Motor neuron (in vitro differentiated cells): ENCODE measurements around the gene METTL25. TPM values are rescaled to one million over a fixed set of nuclear protein-coding genes. Genes with fewer than 3 reads are reported as not detected.

Source experiments
- ATAC-seq, 8 experiments: fragments of 200-7000 bp; cut with Tn5 transposase; replicated peaks in 6 of 8; 2 replicates each; pipeline ENCODE4 v1.8.0; 2021; ENCODE audit warnings: mild to moderate bottlenecking in 8 of 8, moderate library complexity in 8 of 8
- H3K27ac ChIP-seq, 2 donors: fragments of 250-450 bp; sonication (Bioruptor Pico); 2 replicates each; pipeline ENCODE4 v1.9.0; 2021; ENCODE audit warnings: antibody characterized with exemption in 2 of 2, mild to moderate bottlenecking in 2 of 2, moderate library complexity in 1 of 2
- H3K4me1 ChIP-seq, 2 donors: fragments of 250-450 bp; sonication (Bioruptor Pico); replicated peaks in 1 of 2; 2 replicates each; pipeline ENCODE4 v1.6.1; 2021; ENCODE audit warnings: antibody characterized with exemption in 2 of 2, mild to moderate bottlenecking in 2 of 2, moderate library complexity in 1 of 2
- H3K4me3 ChIP-seq, 5 donors: fragments of 250-450 bp; sonication (Bioruptor Pico); 2 replicates each; pipeline ENCODE4 v1.9.0; 2021; ENCODE audit warnings: antibody characterized with exemption in 5 of 5, mild to moderate bottlenecking in 5 of 5, moderate library complexity in 4 of 5
- WGBS, 10 experiments: fragments of 450-650 bp; shearing (Covaris generic); methylation state at CpG; one replicate each; pipeline ENCODE4 v1.0.0; 2022; 5-methylcytosine and 5-hydroxymethylcytosine counted together
- in situ Hi-C, 9 experiments: fragments of 400-800 bp; cut with MboI; loops; one replicate each; pipeline ENCODE4 v1.15.0; 2021; ENCODE audit warnings: low sequenced_read_pairs in 9 of 9, low pct_unique_long_range_greater_than_20kb in 2 of 9; ENCODE audit not compliant: unreplicated experiment in 9 of 9
- total RNA-seq, 8 experiments: library from RNA; unstranded; fragments of 300-600 nt; gene quantifications; 2 replicates each; pipeline versions ENCODE4 v1.2.3 to v1.2.4, GENCODE V29; 2022

The METTL25 gene
- total RNA-seq, 8 experiments from 2014 or later: 2.8 to 13.2 (median 5.9) TPM

- in situ Hi-C loops: no loop called here
These were observed 128.4 kb downstream of the METTL25 start for GRCh38 chr12:82486524-82487235.

GRCh38 chr12:82504409-82504808 lies 146.1 kb downstream of the METTL25 start:
- 0 to 100% (median 67%) methylated on average over 2 to 4 of the region's 4 CpGs for WGBS, 10 experiments
- ATAC-seq: peak in 3 of 8 experiments; percentile 51 to 95 (median 84)
- H3K27ac ChIP-seq: no peak overlapping the region
- H3K4me3 ChIP-seq: no peak overlapping the region
- in situ Hi-C loops: loop anchor here in 1 of 9 experiments (25.0 kb wide), 1 partner anchor 117 kb away; no protein-coding TSS in a partner anchor
- peaks cover 0 to 8% of the 10 kb centered on the region in 2 donors for H3K4me1 ChIP-seq

More at GRCh38 chr12:82486524-82487235, 128.4 kb downstream of the METTL25 start:
- 22 to 100% (median 76%) methylated on average over 1 to 2 of the region's 2 CpGs for WGBS, 10 experiments
- no peak for ATAC-seq
- Histone ChIP-seq H3K4me3 (no peak overlapping the region), H3K4me1 (no peaks in the 10 kb centered on the region), H3K27ac (no peak overlapping the region)

DNA sequence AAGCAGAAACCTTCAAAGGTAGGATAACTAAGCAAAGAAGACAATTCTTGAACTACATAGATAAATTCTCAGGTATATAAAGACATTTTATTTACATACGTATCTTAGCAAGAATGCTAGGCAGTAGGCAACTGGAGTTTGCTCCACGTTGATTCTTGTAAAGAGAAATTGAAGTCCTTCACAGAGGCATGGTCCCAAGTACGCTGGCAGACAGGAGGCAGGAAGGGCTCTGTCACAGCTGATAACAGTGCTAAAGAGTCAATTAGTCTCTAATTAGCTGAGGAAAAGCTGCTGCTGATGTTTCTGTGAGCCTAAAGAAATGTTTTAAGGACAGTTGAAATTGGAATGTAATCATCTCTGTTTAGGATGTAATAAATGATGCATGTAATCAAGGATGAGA lies 146.8 kb downstream of the METTL25 start:
- Histone ChIP-seq H3K4me1 (peaks cover 0 to 8% of the 10 kb centered on the region in 2 donors), H3K27ac (no peak overlapping the region), H3K4me3 (no peak overlapping the region)
- ATAC-seq: no peak
- WGBS, 10 experiments: 70 to 85% (median 72%) methylated on average over 1 to 3 of the region's 3 CpGs; no CpG with 5 or more reads in 4 of the 10 experiments
- in situ Hi-C loops: loop anchor here in 1 of 9 experiments (25.0 kb wide), 1 partner anchor 118 kb away; no protein-coding TSS in a partner anchor

- ATAC-seq: no peak
- H3K27ac ChIP-seq: no peak overlapping the region
- no peak overlapping the region for H3K4me3 ChIP-seq
- 40 to 100% (median 73%) methylated on average over 1 to 2 of the region's 2 CpGs; no CpG with 5 or more reads in 2 of the 10 experiments for WGBS, 10 experiments
- peaks cover 0 to 12% of the 10 kb centered on the region in 2 donors for H3K4me1 ChIP-seq
- in situ Hi-C loops: loop anchor here in 1 of 9 experiments (25.0 kb wide), 1 partner anchor 120 kb away; no protein-coding TSS in a partner anchor
These were observed 149.4 kb downstream of the METTL25 start for GRCh38 chr12:82507686-82508085.

DNA sequence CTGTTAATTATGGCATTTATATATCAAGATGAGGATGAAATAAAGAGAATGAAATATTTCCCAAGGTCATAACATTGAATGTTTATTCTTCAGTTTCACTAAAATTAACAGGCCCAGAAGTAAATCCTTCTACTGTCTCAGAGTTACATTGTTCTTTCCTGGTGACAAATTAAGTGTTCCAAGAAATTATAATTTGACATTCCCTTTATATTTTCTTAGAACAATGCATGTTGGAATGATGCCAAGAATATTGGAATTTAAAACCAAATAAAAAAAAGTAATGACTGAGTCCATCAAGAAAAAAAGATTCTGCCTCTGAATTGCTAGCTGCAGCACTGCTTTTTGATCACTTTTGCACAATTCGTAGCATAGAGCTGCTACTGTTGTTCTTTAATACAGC lies 152.1 kb downstream of the METTL25 start:
- Histone ChIP-seq H3K4me3 (no peak overlapping the region), H3K4me1 (peaks cover 0 to 4% of the 10 kb centered on the region in 2 donors), H3K27ac (no peak overlapping the region)
- peak in 2 of 8 experiments; percentile 22 to 26 for ATAC-seq
- in situ Hi-C loops: loop anchor here in 1 of 9 experiments (25.0 kb wide), 1 partner anchor 123 kb away; no protein-coding TSS in a partner anchor
- WGBS, 10 experiments: 57 to 100% (median 77%) methylated on average over 1 of the region's 1 CpG; no CpG with 5 or more reads in 2 of the 10 experiments

- WGBS, 10 experiments: 0 to 100% (median 82%) methylated on average over 1 of the region's 1 CpG; no CpG with 5 or more reads in 1 of the 10 experiments
- peak in 3 of 8 experiments; percentile 63 to 80 (median 70) for ATAC-seq
- in situ Hi-C loops: loop anchor here in 1 of 9 experiments (25.0 kb wide), 1 partner anchor 128 kb away; no protein-coding TSS in a partner anchor
- H3K4me3 ChIP-seq: no peak overlapping the region
- peaks cover 0 to 4% of the 10 kb centered on the region in 2 donors for H3K4me1 ChIP-seq
- no peak overlapping the region for H3K27ac ChIP-seq
These were observed 156.6 kb downstream of the METTL25 start for GRCh38 chr12:82514880-82515279.

DNA sequence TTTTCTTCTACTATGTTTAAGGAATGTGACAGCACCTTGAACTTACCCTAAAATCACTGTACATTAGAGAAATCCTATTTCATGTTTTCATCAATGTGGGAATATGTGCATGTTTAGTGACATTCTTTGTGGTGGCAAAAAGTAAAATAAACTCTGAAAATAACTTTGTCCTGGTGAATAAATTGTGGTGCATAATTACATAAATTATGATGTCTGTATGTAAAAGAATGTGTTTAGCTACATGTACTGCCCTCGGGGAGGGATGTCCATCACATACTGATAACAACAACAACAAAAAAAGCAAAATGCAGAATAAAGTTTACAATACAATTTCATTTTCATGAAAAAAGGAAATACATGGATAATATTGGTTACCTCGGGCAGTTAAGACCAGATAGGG lies 157.3 kb downstream of the METTL25 start:
- no peaks in the 10 kb centered on the region for H3K4me1 ChIP-seq
- in situ Hi-C loops: loop anchor here in 1 of 9 experiments (25.0 kb wide), 1 partner anchor 128 kb away; no protein-coding TSS in a partner anchor
- H3K4me3 ChIP-seq: no peak overlapping the region
- peak in 3 of 8 experiments; percentile 42 to 68 (median 56) for ATAC-seq
- no peak overlapping the region for H3K27ac ChIP-seq
- 0 to 90% (median 79%) methylated on average over 1 to 2 of the region's 2 CpGs for WGBS, 10 experiments

GRCh38 chr12:82517027-82517426 lies 158.7 kb downstream of the METTL25 start:
- ATAC-seq: peak in 1 of 8 experiments; percentile 14
- H3K4me1 ChIP-seq: no peaks in the 10 kb centered on the region

DNA sequence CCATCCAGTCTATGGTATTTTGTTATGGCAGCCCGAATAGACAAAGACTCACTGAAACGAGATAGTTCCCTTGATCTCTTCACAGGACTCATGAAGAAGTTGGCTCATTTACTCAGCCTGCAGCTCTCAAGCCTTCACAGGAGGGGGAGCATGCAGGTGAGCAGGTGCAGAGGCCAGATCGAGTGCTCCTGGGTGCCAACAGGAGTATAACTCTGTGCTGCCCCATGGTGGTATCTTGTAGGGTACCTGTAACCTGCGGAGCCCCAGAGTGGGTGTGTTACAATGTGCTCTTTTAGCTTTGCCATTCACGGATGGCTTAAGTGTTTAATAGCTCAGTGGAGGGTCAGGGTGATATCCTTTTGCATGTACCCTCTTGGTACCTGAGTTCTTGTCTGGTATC lies 159.5 kb downstream of the METTL25 start:
- WGBS, 10 experiments: 58 to 100% (median 80%) methylated on average over 1 to 5 of the region's 5 CpGs; no CpG with 5 or more reads in 3 of the 10 experiments
- ATAC-seq: no peak
- in situ Hi-C loops: loop anchor here in 1 of 9 experiments (25.0 kb wide), 1 partner anchor 131 kb away; no protein-coding TSS in a partner anchor
- no peak overlapping the region for H3K27ac ChIP-seq
- no peak overlapping the region for H3K4me3 ChIP-seq
- no peaks in the 10 kb centered on the region for H3K4me1 ChIP-seq

More at GRCh38 chr12:82517027-82517426, 158.7 kb downstream of the METTL25 start:
- in situ Hi-C loops: loop anchor here in 1 of 9 experiments (25.0 kb wide), 1 partner anchor 130 kb away; no protein-coding TSS in a partner anchor
- no peak overlapping the region for H3K27ac ChIP-seq
- no peak overlapping the region for H3K4me3 ChIP-seq

- H3K27ac ChIP-seq: no peak overlapping the region
- peaks cover 3 to 6% of the 10 kb centered on the region in 2 donors for H3K4me1 ChIP-seq
- no peak for ATAC-seq
- no peak overlapping the region for H3K4me3 ChIP-seq
- in situ Hi-C loops: loop anchor here in 1 of 9 experiments (25.0 kb wide), 1 partner anchor 132 kb away; no protein-coding TSS in a partner anchor
These were observed 161.2 kb downstream of the METTL25 start for GRCh38 chr12:82519510-82519909.

DNA sequence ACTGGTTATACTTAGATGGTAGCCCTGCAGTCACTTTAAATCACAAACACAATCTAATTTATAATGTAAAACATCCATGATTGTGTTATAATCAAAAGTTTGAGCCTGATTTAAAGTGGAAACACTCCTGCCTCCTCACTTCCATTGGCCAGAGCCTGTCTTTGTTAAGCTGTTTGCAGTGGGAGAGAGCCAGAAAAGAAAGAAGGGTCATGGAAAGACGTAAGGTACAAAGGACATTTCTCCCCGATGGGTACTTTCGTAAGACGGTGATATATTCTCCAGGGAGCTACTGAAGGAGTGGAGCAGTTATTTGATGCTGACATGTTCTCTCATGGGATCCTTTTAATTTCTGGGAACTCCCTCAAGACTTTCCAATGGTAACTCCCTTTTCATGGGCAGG lies 164.0 kb downstream of the METTL25 start:
- H3K27ac ChIP-seq: no peak overlapping the region
- H3K4me1 ChIP-seq: peaks cover 7 to 10% of the 10 kb centered on the region in 2 donors
- ATAC-seq: no peak
- 77 to 100% (median 100%) methylated on average over 1 to 4 of the region's 4 CpGs; no CpG with 5 or more reads in 1 of the 10 experiments for WGBS, 10 experiments
- no peak overlapping the region for H3K4me3 ChIP-seq
- in situ Hi-C loops: loop anchor here in 3 of 9 experiments (10.0 to 25.0 kb wide), 3 partner anchors 93 to 135 kb away; no protein-coding TSS in a partner anchor

- ATAC-seq: no peak
- Histone ChIP-seq H3K27ac (no peak overlapping the region), H3K4me1 (peaks cover 7 to 10% of the 10 kb centered on the region in 2 donors), H3K4me3 (no peak overlapping the region)
- in situ Hi-C loops: loop anchor here in 3 of 9 experiments (10.0 to 25.0 kb wide), 3 partner anchors 92 to 135 kb away; no protein-coding TSS in a partner anchor
These were observed 164.4 kb downstream of the METTL25 start for GRCh38 chr12:82522762-82523161.

DNA sequence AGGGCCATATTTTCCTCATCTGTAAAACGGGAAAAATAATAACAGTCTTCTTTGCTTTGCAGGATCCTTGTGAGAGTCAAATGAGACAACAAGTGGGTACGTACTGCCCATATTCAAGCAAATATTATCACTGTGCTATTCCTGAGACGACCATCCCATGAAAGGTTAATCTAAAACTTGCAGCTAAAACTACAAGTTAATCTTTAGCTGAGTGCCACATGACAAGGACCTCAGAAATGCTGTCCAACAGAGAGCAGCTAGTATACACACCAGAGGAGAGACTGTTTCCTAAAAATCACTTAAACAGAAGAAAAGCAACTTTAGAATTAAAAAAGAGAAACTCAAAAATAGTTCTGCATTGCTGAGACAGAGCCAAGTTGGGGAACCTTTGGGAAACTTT lies 165.7 kb downstream of the METTL25 start:
- WGBS, 10 experiments: 0 to 60% (median 45%) methylated on average over 1 to 3 of the region's 3 CpGs
- Histone ChIP-seq H3K4me1 (peaks cover 7 to 10% of the 10 kb centered on the region in 2 donors), H3K27ac (no peak overlapping the region), H3K4me3 (no peak overlapping the region)
- in situ Hi-C loops: loop anchor here in 3 of 9 experiments (10.0 to 25.0 kb wide), 3 partner anchors 91 to 137 kb away; no protein-coding TSS in a partner anchor
- no peak for ATAC-seq
